ENCODE data around the gene FCRLA.
"Not testable (repeated sequence)": the region's sequence is repeated elsewhere in the genome, so short reads cannot be mapped to it uniquely, and the experiment has no call there.

Gene FCRLA

DNA sequence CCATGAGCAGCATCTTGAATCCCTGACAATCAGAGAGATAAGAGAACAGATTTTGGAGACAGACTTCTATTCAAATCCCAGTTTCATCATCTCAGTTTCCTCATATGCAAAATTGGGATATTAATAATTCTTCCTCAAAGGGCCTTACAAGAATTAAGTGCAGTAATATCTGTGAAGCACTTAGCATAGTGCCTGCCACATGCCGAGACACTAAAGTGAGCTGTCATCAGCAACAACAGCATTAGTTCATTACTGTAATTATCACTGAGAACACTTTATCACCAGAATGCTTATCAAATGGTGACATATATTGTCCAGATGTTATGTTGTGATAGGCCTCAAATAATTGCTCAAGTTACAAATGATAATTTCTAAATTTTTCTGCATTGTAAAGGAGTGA lies 13.4 kb downstream of the FCRLA start:
- no peak for DNase-seq (ENCODE audit: low spot score in 2 of 2)
- H3K36me3 ChIP-seq (replicated peaks), result no peaks in the 10 kb centered on the region
- in situ Hi-C loops (cut with MboI; ENCODE audit: low sequenced_read_pairs), result no loop called here
- no peaks in the 10 kb centered on the region for H3K4me1 ChIP-seq
- no peaks in the 10 kb centered on the region for H3K9me3 ChIP-seq
- H3K27me3 ChIP-seq (ENCODE audit: low read depth), result no peaks in the 10 kb centered on the region
- no peak overlapping the region for H3K4me3 ChIP-seq

DNA sequence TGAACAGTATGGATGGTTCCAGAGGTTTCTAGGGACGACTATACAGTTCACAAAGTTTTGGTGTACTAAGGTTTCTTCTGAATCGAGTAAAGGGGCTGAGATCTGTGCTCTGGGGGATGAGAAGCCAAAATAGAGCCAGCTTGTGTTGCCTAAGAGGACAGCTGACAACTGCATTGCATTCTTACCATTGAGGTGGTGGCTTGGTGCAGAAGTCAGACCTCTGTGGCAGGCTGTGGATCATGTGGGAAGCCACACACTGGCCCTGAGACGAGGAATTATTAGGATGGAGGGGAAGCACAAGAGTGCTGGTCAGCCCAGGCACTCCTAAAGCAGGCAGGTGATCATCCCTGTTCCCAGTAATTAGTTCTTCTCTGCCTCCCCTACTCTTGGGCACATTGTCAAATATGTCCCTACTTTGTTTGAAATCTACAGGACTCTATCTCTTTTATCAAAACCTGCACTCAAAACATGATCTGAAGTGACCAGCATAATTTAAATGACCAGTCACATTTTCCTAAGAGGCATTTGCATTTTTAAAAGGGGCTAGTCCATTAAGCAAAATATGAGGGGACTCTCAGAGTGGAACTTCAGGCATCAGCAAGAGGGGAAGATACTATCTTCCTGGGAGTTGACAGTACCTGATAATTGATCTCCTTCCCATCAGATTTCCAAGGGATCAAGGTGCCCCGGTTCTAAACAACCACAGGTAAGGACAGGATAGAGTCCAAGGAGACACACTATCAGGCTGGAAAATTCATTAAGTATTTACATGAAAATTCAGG lies 14.1 kb downstream of the FCRLA start, which contains the start of gene FCRLB:
Gene FCRLB, plus strand, starts transcription at position 589 of the 782 bp plus-strand sequence. CDS start 1,129 bp downstream, outside the sequence.
- Histone ChIP-seq H3K27me3 (ENCODE audit: low read depth) (no peaks in the 10 kb centered on the region), H3K9me3 (no peaks in the 10 kb centered on the region), H3K36me3 (replicated peaks) (no peaks in the 10 kb centered on the region), H3K4me3 (no peak within 1 kb of the TSS), H3K4me1 (peaks cover 4% of the 10 kb centered on the region; the same call in 1 of the 2 replicates)
- in situ Hi-C loops (cut with MboI; ENCODE audit: low sequenced_read_pairs), result no loop called here
- DNase-seq (ENCODE audit: low spot score in 2 of 2), result no peak

DNA sequence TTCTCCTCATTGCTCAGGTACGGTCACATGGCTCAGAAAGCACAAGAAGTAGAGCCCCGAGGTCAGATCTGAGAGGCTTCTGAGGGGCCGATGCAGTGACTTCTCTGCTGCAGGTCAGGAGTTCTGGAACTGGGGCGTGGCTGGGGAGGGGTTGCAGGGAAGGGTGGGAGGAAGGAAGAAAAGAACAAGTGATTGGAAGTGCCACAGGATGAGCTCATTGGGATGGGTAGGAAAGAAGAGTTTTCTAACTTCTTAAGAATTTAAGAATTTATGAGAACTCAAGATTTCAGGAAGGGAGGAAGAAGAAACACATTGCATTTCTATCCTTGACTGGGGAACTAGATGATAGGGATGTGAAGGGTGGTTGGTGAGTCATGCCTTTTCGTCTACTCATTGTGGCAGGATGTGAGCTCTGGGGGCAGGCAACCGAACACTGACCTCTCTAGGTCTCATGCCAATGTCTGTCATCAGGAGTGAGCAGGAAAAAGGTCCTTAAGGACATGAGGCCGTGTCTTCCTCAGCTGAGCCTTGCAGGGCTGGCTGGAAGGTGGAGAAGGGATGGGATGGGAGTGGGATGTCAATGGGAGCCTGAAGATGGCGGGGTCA lies 14.8 kb downstream of the FCRLA start:
- Histone ChIP-seq H3K27me3 (ENCODE audit: low read depth) (no peaks in the 10 kb centered on the region), H3K9me3 (no peaks in the 10 kb centered on the region), H3K4me3 (no peak overlapping the region), H3K36me3 (replicated peaks) (no peaks in the 10 kb centered on the region), H3K4me1 (peaks cover 4% of the 10 kb centered on the region; the same call in 1 of the 2 replicates)
- no peak for DNase-seq (ENCODE audit: low spot score in 2 of 2)
- in situ Hi-C loops (cut with MboI; ENCODE audit: low sequenced_read_pairs), result no loop called here

DNA sequence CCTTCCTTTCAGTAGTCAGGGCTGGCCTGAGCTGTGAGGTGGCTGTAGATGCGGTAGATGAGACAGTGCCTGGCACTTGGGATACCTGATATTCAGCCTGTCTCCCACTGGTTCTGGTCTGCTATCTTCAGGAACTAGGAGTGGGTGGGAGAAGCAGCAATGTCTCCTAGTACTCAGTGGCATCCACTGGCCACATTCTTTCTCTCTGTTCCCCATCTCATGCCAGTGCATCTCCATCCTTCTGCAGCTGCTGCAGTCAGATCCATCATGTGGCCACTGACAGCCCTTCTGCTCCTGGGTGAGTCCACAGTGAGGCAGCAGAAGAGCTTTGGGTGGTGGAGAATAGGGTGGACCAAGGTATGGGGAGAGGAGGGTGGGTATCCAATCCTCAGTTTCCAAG lies 15.4 kb downstream of the FCRLA start:
- in situ Hi-C loops (cut with MboI; ENCODE audit: low sequenced_read_pairs), result no loop called here
- DNase-seq (ENCODE audit: low spot score in 2 of 2), result no peak
- H3K4me1 ChIP-seq, result peaks cover 4% of the 10 kb centered on the region; the same call in 1 of the 2 replicates
- no peaks in the 10 kb centered on the region for H3K36me3 ChIP-seq (replicated peaks)
- H3K9me3 ChIP-seq, result no peaks in the 10 kb centered on the region
- H3K27me3 ChIP-seq (ENCODE audit: low read depth), result no peaks in the 10 kb centered on the region
- H3K4me3 ChIP-seq, result no peak overlapping the region

DNA sequence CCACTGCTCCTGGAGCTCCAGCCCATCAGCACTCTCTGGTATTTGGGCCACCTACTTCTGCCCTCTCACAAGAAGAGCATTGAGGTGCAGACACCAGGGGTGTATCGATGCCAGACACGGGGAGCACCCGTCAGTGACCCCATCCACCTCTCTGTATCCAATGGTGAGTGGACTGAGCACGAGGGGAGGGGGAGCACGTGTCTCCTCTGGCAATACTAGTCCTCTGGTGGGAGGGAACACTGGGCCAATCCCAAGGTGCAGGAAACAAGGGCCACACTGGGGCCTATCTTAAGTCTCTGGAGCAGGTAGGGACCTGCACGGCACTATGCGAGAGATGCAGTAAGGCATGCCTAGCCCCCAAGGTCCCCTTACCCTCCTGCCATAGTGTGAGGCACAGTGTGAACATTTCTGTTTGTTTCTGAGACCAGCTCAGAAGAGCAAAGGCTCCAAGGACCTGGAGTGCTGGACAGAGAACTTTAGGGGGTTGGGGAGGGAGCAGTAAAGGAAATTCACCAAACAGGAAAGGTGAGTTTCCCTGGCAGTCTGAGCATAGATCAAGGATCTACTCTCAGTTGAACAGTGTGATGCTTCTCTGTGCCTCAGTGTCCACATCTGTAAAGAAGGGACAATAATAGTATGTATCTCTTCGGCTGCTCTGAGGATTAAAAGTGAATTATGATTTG lies 16.6 kb downstream of the FCRLA start:
- Histone ChIP-seq H3K27me3 (ENCODE audit: low read depth) (no peaks in the 10 kb centered on the region), H3K4me3 (no peak overlapping the region), H3K9me3 (no peaks in the 10 kb centered on the region), H3K4me1 (peaks cover 4% of the 10 kb centered on the region; the same call in 1 of the 2 replicates), H3K36me3 (replicated peaks) (no peaks in the 10 kb centered on the region)
- in situ Hi-C loops (cut with MboI; ENCODE audit: low sequenced_read_pairs), result no loop called here
- no peak for DNase-seq (ENCODE audit: low spot score in 2 of 2)

DNA sequence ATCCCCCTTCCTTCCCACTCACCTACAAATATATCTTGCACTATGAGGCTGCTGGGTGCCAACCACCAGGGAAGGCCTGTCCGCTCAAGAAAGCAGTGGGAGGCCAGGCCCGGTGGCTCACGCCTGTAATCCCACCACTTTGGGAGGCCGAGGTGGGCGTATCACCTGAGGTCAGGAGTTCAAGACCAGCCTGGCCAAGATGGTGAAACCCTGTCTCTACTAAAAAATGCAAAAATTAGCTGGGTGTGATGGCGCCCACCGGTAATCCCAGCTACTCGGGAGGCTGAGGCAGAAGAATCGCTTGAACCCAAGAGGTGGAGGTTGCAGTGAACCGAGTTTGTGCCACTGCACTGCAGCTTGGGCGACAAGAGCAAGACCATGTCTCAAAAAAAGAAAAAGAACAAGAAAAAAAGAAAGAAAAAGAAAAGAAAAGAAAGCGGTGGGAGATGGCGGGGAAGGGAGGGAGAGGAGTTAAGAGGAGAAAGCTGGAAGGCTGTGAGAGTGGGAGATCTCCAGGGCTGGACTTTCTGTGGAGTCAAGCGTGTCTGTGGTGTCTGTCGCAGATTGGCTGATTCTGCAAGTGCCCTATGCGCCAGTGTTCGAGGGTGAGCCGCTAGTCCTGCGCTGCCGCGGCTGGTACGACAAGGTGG lies 18.4 kb downstream of the FCRLA start:
- in situ Hi-C loops (cut with MboI; ENCODE audit: low sequenced_read_pairs), result loop anchor here (25.0 kb wide), 1 partner anchor 538 kb away; the partner anchor contains the start of genes ADAMTS4 and B4GALT3
- not testable (repeated sequence) for H3K36me3 ChIP-seq (replicated peaks); H3K27me3 ChIP-seq (ENCODE audit: low read depth); H3K9me3 ChIP-seq; H3K4me1 ChIP-seq; DNase-seq (ENCODE audit: low spot score in 2 of 2)
- H3K4me3 ChIP-seq, result peak overlapping the region; percentile 72

DNA sequence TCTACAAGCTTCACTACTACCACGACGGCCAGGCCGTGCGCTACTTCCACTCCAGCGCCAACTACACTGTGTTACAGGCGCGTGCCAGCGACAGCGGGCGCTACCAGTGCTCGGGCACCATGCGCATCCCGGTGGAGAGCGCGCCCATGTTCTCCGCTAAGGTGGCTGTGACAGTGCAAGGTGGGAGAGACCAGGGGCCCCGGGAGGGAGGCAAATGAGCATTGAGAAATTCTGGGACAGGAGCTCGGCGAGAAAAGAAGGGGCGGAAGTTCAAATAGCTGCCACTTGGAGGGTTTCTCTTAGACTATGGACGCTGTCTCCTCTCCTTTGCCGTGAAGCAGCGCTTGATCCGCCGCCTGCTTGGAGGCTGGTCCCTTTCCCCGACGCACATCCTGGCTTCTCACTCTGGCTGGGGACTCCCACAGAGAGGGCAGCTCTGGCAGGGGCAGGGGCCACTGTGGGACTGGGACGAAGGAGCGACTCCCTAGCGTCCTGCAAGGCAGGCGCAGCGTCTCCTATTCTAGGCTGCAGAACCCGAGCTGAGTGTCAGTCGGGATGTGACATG lies 19.0 kb downstream of the FCRLA start:
- Histone ChIP-seq H3K36me3 (replicated peaks) (no peaks in the 10 kb centered on the region), H3K27me3 (ENCODE audit: low read depth) (peaks cover 10% of the 10 kb centered on the region), H3K9me3 (no peaks in the 10 kb centered on the region), H3K4me3 (peak overlapping the region; percentile 72), H3K4me1 (peaks cover 4% of the 10 kb centered on the region; the same call in 1 of the 2 replicates)
- in situ Hi-C loops (cut with MboI; ENCODE audit: low sequenced_read_pairs), result loop anchor here (25.0 kb wide), 1 partner anchor 539 kb away; the partner anchor contains the start of genes ADAMTS4 and B4GALT3
- peak; percentile 43 to 56 for DNase-seq (ENCODE audit: low spot score in 2 of 2)

DNA sequence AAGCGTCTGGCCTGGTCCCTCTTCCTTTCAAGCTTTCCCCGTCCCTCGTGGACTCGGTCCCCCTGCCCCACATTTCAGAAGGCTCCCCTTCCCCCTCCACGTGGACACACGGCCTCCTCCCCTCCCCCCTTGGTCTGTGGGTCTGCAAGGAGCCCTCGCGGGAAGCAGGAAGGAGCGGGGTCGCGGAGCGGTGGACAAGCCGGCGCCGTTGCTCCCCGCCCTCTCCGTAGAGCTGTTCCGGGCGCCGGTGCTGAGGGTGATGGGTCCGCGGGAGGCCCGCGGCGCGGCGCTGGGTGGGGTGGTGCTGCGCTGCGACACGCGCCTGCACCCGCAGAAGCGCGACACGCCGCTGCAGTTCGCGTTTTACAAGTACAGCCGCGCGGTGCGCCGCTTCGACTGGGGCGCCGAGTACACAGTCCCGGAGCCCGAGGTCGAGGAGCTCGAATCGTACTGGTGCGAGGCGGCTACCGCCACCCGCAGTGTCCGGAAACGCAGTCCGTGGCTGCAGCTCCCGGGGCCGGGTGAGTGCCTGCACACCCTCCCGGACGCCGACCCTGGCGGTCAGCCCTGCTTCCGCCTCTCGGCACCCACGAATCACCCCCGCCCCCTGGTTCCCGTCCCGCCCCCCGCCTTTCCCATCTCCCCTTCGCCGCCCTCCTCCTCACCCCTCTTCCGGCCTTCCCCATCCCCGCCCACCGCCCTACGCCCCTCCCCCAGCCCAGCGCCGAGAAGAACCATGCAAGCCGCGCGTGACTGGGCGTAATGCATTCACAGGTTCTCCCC lies 19.6 kb downstream of the FCRLA start:
- Histone ChIP-seq H3K9me3 (no peaks in the 10 kb centered on the region), H3K4me1 (peaks cover 4% of the 10 kb centered on the region; the same call in 1 of the 2 replicates), H3K27me3 (ENCODE audit: low read depth) (peaks cover 17% of the 10 kb centered on the region), H3K4me3 (peak overlapping the region; percentile 72), H3K36me3 (replicated peaks) (no peaks in the 10 kb centered on the region)
- peak; percentile 79 to 95 for DNase-seq (ENCODE audit: low spot score in 2 of 2)
- in situ Hi-C loops (cut with MboI; ENCODE audit: low sequenced_read_pairs), result loop anchor here (25.0 kb wide), 1 partner anchor 539 kb away; the partner anchor contains the start of genes ADAMTS4 and B4GALT3

DNA sequence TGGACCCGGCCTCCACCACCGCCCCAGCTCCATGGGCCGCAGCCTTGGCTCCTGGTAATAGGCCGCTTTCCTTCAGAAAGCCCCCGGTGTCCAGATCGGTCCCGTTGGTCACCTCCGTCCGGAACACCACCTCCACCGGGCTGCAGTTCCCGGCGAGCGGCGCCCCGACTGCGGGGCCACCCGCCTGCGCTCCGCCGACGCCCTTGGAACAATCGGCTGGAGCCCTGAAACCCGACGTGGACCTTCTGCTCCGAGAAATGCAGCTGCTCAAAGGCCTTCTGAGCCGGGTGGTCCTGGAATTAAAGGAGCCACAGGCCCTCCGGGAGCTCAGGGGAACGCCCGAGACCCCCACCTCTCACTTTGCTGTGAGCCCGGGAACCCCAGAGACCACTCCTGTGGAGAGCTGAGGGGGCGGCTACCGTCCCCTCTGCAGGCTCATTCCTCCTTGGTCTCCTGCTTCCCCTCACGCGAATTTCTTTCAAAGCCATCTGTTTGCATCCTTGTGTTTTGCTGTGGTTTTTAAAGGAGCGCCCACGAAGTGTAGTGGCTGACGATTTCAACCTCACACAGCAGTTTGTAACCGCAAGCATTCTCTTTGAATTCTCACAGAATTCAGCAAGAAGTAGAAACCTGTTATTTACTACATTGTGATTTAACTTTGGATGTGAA lies 20.4 kb downstream of the FCRLA start:
- peaks cover 17% of the 10 kb centered on the region for H3K27me3 ChIP-seq (ENCODE audit: low read depth)
- no peak for DNase-seq (ENCODE audit: low spot score in 2 of 2)
- H3K36me3 ChIP-seq (replicated peaks), result no peaks in the 10 kb centered on the region
- peaks cover 4% of the 10 kb centered on the region; the same call in 1 of the 2 replicates for H3K4me1 ChIP-seq
- in situ Hi-C loops (cut with MboI; ENCODE audit: low sequenced_read_pairs), result loop anchor here (25.0 kb wide), 1 partner anchor 540 kb away; the partner anchor contains the start of genes ADAMTS4 and B4GALT3
- peak overlapping the region; percentile 72 for H3K4me3 ChIP-seq
- H3K9me3 ChIP-seq, result no peaks in the 10 kb centered on the region

DNA sequence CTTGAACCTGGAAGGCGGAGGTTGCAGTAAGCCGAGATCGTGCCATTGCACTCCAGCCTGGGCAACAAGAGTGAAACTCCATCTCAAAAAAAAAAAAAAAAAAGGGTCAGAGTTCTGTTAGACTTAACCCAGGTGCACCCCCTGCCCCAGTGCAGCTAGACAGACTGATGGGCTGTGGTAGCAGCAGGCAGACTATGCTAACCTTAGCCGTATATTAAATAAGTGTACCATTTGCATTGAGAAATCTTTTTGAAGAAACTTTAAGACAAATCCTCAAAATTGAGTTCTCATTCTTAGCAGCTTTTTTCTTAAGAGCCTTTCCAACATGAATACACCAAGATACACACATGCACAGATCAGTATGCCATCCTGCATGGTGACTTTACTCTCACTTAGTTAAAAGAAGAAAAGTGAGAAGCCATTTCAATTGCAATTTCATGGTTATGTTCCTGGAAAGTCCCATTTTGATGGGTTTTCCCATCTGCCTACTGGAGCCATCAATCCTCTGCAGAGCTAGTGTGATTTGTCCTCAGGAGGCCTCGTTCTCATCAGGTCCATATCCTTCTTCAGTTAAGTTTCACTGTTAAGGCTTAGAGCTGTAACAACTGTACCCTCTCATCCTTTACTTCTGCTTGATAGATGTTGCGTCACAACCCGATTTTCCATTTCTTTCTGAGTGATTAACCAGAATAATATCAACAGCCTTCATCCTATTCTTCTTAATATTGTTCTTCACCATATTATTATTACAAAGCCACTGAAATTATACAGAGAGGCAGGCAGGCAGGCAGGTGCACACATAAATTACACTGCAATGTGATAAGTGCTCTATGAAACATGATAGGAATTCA lies 21.6 kb downstream of the FCRLA start:
- Histone ChIP-seq H3K36me3 (replicated peaks) (no peaks in the 10 kb centered on the region), H3K4me3 (no peak overlapping the region), H3K4me1 (peaks cover 4% of the 10 kb centered on the region; the same call in 1 of the 2 replicates), H3K27me3 (ENCODE audit: low read depth) (peaks cover 17% of the 10 kb centered on the region), H3K9me3 (no peaks in the 10 kb centered on the region)
- in situ Hi-C loops (cut with MboI; ENCODE audit: low sequenced_read_pairs), result loop anchor here (25.0 kb wide), 1 partner anchor 541 kb away; the partner anchor contains the start of genes ADAMTS4 and B4GALT3
- no peak for DNase-seq (ENCODE audit: low spot score in 2 of 2)

DNA sequence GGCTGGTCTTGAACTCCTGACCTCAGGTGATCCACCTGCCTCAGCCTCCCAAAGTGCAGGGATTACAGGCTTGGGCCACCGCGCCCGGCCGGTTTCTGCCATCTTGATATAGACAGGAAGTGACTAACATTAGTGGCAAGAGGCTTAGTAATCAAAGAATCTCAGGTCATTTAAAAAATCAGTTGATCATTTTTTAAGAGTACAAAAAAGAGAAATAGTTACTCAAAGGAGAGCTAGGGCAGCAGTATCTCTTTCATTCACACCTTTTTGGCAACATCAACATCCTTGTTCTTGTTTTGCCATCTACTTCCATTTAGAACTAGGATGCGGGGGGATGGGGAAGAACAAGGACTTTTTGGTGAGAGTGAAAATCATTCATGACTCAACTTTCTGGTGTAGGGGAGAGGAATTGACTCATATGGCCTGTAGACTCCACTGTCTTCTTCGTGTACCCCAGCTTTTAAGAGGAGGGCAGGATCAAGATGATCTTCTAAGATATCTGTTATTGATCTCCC lies 23.1 kb downstream of the FCRLA start:
- Histone ChIP-seq H3K4me3 (no peak overlapping the region), H3K36me3 (replicated peaks) (no peaks in the 10 kb centered on the region), H3K9me3 (no peaks in the 10 kb centered on the region), H3K27me3 (ENCODE audit: low read depth) (peaks cover 17% of the 10 kb centered on the region), H3K4me1 (peaks cover 4% of the 10 kb centered on the region; the same call in 1 of the 2 replicates)
- DNase-seq (ENCODE audit: low spot score in 2 of 2), result no peak
- in situ Hi-C loops (cut with MboI; ENCODE audit: low sequenced_read_pairs), result loop anchor here (25.0 kb wide), 1 partner anchor 543 kb away; the partner anchor contains the start of genes ADAMTS4 and B4GALT3
